SW480 (cell line): ENCODE results near the gene PPM1G.
"Not testable (repeated sequence)": the region's sequence is repeated elsewhere in the genome, so short reads cannot be mapped to it uniquely, and the experiment has no call there.

Source experiments
- DNase-seq: peaks from one replicate; pipeline ENCODE4 v3.0.0-alpha.2; 2016; ENCODE audit warnings: low spot score

Gene PPM1G, protein sequence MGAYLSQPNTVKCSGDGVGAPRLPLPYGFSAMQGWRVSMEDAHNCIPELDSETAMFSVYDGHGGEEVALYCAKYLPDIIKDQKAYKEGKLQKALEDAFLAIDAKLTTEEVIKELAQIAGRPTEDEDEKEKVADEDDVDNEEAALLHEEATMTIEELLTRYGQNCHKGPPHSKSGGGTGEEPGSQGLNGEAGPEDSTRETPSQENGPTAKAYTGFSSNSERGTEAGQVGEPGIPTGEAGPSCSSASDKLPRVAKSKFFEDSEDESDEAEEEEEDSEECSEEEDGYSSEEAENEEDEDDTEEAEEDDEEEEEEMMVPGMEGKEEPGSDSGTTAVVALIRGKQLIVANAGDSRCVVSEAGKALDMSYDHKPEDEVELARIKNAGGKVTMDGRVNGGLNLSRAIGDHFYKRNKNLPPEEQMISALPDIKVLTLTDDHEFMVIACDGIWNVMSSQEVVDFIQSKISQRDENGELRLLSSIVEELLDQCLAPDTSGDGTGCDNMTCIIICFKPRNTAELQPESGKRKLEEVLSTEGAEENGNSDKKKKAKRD

DNA sequence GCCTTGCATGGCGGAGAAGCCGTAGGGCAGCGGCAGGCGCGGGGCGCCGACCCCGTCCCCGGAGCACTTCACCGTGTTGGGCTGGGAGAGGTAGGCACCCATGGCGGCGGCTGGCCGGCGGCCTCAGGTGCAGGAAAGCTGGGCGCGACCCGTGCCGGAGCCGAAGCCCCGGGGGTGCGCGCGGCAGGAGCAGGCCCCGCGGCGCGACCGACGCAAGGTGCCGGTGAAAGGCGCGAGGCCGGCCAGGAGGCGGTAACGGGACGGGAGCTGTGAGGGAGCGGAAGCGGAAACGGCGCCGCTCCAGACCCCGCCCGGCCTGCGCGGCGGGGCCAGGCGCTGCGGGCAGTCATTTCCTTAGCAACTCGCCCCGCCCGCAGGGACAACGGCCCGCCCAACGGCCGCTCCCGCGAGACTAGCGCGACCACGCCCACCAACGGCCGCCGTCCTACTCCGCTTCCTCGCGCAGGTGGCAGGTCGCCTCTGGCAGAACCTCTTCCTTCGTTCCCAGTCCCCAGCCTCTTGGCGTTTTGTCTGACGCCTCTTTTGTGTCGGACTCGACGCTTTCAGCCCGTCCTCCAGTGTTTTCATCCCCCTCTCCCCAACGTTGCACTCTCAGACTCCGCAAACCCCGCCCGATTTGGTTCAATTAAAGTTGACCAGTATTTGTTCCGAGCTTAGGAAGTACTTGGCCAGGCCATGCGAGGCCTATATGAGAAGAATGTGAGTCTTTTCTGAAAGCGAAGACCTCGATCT, at the start of gene PPM1G:
Gene PPM1G, minus strand, starts transcription at position 271 of the 753 bp plus-strand sequence. Its CDS starts 169 bp downstream, at position 102.
- DNase-seq, result peak; percentile 96

DNA sequence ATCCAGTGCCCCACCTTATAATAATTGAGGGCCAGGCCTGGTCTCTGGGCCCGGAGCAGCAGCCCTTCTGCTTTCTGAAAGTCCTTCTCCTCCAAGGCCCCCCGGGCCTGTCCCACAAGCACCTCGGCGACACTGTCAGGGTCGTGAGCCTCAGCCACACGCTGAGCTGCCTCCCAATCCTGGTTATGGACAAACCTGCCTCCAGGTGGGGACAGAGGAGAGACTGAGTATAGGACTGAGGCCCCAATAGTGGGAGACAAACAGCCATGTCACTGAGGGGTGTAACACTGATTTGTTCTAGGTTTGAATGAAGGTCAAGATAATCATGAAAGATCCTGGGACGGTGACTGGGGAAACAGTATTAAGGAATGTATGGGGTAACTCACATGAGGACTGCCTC, 44.6 kb upstream of the PPM1G start:
- no peak for DNase-seq

DNA sequence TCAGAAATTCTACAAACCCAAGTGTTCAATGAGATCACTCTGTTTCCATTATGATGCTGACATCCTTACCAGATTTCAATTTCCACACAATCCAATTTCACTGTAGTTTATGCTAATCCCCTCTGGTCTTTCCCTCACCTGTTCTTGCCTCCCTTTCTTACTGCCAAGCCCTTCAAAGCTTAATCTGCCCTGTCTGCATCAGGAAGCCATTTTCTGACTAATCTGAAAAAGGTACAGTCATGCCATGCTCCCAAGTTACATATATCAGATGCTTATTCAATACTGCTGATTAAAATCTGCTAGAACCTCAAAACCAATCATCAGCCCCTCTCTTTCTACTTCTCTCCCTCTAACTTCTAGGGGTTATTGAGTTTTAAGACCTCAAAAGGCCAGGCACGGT, 41.7 kb upstream of the PPM1G start:
- DNase-seq, result no peak

DNA sequence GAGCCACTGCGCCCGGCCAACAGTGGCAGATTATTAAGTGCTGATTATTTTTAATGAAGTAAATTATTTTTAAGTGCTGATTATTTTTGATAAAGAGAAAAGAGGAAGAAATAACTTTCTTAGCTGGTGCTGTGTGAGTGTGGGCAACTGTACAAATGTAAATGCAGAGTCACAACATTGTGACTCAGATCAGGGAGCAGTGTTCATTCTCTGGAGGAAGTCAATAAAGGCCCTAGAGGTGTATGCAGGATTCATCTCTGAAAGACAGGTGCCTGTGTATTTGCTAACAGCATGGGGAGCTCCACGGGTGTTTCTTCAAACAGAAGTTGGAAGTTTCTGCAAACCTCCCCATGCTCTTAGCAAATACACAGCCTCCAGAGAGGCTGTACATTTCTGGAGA, 39.0 kb upstream of the PPM1G start:
- no peak for DNase-seq

DNA sequence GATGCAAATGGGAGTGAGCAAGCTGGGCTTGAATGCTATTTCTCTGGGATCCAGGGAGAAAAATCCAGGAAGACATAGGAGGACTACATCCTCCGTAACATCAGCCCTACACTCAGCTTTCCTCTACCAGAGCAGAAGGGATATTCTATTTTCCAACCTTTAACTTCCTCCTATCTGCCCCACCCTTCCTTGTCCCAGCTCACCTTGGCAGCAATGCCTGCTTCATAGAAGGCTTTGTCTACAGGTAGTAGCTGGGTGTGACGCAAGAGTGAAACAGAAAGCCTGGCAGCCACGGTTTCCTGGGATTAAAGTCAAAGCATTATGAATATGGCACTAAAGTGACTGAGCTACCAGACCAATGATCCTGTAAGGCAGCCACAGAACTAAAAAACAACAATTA, 36.7 kb upstream of the PPM1G start:
- peak; percentile 74 for DNase-seq

DNA sequence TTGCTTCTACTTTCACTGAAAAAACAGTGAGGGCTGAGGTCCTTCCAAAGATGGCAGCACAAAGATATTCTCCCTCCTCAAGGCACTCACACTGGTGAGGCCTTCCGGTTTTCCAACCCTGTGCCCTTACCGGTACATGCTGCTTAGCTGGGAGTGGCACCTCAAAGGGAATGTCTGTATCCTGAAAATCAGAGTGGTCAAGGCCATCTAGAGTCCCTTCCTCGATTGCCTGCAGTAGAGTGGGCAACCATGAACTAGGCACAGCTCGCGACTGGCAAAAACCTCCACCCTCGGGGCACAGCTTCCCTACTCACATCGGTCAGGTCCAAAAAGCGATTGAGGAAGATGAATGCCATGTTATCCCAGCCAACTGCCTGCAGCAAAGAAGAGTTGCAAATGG, 36.2 kb upstream of the PPM1G start:
- DNase-seq, result no peak

DNA sequence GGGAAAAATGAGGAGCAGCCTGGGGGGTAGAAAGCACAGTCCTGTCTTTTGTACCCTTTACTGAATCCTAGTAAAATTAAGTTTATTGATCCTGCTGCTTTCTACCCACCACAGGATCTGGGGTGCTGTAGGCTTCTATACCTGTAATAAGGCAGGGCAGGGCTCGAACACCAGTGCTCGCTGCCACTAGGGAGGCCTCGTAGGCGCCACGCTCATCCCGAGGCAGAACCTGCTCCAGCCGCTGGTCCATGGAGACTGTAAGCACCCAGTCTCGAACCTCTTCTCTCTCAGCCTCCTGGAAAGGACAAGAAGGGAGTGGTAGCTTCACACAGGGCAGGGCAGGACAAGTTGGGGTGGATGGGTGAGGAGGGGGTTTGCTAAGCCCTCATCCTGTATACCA, 35.8 kb upstream of the PPM1G start:
- DNase-seq, result no peak

DNA sequence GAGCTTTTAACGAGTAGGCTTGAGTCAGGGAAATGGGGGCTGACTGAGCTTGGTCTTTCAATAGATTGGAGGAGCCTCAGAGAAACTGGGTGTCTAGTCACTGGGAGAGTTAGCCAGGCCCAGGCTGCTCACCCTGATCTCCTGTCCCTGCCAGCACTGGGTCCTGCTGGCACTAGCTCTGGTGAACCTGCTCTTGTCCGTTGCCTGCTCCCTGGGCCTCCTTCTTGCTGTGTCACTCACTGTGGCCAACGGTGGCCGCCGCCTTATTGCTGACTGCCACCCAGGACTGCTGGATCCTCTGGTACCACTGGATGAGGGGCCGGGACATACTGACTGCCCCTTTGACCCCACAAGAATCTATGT, 33.5 kb upstream of the PPM1G start:
- DNase-seq, result no peak

DNA sequence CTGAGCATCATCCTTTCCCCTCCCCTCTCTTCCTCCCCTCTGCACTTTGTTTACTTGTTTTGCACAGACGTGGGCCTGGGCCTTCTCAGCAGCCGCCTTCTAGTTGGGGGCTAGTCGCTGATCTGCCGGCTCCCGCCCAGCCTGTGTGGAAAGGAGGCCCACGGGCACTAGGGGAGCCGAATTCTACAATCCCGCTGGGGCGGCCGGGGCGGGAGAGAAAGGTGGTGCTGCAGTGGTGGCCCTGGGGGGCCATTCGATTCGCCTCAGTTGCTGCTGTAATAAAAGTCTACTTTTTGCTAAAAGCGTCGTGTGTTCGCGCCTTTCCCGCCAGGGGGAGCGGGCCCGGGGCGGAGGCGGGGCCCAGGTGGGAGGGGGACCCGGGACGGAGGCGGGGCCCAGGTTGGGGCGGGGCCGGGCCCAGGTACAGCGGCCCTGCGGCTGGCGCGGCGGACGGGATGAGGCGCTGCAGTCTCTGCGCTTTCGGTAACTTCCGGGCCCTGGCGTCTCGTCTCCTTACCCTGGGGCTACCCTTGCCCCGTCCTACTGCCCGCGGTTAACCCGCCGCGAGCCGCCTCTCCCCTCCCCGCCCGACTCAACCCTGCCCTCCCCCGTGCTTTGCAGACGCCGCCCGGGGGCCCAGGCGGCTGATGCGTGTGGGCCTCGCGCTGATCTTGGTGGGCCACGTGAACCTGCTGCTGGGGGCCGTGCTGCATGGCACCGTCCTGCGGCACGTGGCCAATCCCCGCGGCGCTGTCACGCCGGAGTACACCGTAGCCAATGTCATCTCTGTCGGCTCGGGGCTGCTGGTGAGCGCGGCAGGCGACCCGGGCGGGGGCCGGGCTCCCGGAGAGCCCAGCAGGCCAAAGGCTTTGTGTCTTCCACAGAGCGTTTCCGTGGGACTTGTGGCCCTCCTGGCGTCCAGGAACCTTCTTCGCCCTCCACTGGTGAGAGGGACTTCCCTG, 32.8 kb upstream of the PPM1G start, which contains the start of gene KRTCAP3:
Gene KRTCAP3, plus strand, starts transcription at position 424 of the 962 bp plus-strand sequence. Its CDS starts 32 bp downstream, at position 456.
- DNase-seq, result no peak

DNA sequence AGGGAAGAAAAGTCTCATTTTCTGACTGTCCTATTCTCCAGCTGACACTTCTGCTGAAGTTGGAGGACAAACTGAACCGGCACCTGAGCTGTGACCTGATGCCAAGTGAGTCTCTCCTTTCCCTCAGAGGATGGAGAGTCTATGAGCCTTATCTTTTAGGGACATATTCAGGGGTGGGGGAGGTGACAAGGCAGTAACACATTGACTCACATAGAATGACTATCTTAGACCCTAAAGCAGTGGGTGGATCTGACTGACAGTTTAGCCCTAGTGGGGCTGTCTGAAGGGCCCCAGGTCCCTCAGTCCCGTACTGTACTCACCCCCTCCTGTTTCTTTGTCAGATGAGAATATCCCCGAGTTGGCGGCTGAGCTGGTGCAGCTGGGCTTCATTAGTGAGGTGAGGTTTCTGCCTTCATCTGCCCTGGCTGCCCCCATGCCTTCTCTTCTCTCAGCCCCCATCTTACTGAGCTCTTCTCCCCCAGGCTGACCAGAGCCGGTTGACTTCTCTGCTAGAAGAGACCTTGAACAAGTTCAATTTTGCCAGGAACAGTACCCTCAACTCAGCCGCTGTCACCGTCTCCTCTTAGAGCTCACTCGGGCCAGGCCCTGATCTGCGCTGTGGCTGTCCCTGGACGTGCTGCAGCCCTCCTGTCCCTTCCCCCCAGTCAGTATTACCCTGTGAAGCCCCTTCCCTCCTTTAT, 32.0 kb upstream of the PPM1G start:
- DNase-seq, result no peak

DNA sequence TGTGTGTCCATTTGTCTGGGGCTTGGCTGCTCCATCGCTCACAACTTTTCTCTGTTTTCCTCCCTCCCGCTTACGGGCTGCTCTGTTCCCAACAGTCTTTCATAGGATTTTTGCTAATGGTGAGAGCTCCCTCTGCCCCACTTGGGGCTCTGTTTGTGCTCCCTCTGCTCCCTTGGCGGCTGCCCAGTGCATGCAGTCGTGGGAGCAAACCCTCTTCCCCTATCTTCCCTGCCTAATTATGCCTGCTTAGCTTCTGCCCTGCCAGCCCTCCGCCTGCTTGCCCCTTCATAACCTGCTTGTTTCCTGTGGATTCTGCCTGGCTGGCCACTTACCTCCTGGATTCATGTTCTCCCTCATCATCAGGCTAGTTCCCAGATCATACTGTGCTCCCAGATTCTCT, 26.2 kb upstream of the PPM1G start:
- DNase-seq, result no peak

DNA sequence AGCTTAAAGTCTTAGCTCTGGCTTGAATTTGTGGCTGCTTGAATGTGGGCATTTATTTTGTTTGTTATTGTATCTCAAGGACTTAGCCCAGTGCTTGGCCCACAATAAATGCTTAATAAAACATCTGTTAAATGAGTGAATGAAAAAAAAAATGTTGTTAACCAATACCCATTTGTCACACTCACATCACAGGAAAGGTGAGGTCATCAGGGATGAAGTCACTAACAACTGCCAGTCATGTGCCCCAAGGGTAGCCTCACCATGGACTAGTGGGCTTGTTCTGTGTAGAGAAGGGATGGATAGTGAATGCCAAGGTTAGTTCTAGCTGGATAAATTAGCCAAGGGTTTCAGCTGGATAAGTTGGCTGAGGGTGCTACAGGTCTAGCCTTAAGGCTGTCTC, 22.0 kb upstream of the PPM1G start:
- no peak for DNase-seq

DNA sequence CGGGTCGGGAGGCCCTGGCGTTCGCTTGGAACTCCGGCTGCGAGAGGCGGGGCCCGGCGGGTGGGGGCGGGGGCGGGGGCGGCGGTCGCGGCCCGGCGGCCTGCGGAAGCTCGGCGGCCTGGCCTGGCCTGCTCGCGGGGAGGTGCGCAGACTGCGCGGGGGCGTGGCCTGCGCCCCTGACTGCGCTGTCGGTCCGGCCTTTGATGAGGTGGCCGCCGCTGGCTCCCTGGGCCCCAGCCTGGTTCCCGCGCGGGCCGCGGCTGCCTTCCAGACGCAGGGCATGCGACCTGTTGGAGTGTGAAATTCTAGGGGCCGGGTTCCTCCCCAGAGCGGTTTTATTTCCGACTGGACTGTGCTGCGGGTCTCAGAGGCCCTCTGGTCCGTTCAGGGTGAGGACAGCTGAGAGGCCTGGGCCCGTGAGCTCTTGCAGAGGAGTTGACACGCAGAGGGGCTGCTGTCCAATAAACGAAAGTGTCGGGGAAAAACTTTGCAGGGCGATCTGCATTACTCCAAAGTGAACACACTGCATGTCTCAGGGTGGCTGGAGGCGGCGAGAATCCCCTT, 19.7 kb upstream of the PPM1G start:
- DNase-seq, result peak; percentile 92

DNA sequence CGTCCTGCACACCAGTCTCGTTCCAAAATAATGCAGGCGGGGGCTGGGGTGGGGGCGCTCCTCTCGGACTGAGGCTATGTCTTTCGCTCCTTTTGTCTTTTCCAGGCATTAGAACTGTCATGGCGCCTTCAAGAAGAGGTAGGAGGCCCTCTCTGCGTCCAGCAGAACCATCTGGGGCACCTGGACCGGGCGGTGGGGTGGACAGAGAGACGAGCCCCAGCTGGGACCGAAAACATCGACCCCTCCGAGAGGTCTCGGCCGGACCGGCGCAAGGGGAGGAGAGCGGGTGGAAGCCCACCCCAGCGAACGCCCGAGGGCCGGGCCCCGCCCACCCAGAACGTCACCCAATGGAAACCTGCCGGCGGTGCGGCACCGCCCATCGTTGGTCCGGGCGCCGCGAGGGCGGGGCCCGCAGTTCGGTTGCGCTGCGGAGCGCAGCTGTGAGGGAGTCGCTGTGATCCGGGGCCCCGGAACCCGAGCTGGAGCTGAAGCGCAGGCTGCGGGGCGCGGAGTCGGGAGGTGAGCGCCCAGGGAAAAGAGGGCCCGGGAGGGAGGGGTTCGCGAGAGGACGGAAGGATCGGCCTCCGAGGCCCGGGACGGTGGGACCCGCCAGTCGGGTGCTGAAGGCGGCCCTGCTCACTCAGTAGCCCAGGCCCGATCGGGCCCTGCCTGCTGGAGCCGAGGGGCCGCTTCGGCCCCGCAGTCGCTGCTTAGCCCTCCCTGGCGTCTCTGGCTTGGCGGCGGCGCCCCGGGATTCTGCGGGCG, 19.0 kb upstream of the PPM1G start, which contains the start of gene NRBP1:
Gene NRBP1, plus strand, starts transcription at position 419 of the 765 bp plus-strand sequence. CDS start 4,643 bp downstream, outside the sequence.
- DNase-seq, result peak; percentile 90

DNA sequence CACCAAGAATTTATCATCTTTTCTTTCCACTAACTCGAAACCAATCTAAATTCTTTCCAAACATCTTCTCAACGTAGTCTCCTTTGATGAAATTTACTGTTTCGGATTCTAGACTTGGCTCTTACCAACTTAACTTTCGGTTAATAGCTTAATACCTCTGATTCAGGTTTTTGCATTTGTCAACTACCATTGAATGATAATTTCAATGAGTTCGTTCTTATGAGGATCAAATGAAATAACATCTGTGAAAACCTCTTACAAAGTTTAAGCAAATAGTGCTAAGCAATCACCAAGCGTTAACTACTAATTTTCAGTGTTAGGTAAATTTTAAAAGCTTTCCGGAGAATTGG, 18.4 kb upstream of the PPM1G start:
- no peak for DNase-seq

DNA sequence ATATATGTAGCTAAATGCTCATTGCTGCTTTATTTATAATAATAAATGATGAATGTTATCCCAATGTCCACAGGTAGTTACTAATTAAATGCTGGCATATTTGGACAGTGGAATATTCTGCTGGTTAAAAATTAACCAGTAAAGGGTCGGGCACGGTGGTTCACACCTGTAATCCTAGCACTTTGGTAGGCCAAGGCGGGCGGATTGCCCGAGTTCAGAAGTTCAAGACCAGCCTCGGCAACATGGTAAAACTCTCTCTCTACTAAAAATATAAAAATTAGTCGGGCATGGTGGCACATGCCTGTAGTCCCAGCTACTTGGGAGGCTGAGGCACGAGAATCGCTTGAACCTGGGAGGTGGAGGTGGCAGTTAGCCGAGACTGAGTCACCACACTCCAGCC, 15.6 kb upstream of the PPM1G start:
- DNase-seq, result not testable (repeated sequence)

DNA sequence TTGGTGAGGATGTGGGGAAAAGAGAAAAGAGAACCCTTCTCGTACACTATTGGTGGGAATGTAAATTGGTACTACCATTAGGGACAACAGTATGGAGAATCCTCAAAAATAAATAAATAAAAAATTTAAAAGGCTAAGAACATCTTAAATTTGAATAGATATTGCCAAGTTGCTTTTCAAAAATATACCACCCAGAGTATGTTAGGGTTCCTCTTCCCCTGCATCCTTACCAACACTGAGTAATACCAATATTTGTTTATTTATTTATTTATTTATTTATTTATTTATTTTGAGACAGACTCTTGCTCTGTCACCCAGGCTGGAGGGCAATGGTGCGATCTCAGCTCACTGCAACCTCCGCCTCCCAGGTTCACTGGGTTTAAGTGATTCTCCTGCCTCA, 13.6 kb upstream of the PPM1G start:
- no peak for DNase-seq

DNA sequence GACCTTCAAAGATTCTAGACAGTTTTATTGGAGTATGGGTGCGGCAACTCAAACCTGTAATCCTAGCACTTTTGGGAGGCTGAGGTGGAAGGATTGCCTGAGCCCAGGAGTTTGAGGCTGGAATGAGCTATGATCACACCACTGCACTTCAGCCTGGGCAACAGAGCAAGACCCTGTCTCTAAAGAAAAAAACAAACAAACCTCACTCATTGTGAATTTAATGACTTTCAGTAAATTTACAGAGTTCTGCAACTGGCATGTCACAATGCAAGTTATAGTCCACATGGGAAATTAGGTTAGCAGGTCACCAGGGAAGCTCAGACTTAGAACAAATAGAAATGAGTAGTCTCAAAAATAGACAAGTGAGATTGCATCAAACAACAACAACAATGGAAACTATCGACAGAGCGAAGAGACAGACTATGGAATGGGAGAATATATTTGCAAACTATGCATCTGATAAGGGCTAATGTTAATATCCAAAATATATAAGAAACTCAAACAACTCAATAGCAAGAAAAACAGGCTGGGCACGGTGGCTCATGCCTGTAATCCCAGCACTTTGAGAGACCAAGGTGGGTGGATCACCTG, 12.4 kb upstream of the PPM1G start:
- no peak for DNase-seq

DNA sequence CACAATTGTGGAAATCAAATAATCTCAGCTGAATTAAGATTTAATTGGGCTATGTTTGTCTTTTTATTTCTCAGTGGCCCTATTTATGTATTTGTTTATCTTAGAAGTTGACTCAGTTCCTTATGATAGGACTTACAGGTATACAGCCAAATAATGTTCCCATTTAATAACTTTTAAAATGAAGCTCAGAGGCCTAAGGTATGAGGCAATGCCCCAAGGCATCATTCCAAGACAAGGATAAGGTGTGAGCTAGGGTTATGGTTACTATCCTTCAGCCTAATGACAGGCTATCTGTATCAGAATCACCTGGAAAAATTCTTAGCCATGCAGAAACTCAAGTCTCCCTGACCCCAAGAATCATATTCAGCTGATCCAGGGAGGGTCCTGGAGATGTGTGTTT, 11.6 kb upstream of the PPM1G start:
- no peak for DNase-seq

DNA sequence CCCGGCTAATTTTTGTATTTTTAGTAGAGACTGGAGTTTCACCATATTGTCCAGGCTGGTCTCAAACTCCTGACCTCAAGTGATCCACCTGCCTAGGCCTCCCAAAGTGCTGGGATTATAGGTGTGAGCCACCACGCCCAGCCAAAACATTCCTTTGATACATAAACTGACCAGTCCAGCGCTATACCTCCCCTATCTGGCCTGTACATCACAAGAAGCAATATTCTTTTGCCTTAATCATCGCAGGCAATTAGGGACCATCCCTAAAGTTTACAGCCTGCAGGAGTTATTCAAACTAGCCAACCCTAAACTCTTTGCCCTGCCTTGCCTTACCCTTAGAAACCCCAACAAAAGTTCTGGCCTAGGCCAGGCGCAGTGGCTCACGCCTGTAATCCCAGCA, 6.8 kb upstream of the PPM1G start:
- DNase-seq, result no peak
